Measurements from ENCODE around the gene TASP1.

Gene TASP1

GRCh38 chr20:13524339-13524738, 114.4 kb downstream of the TASP1 start:
- Histone ChIP-seq H3K9me3 (replicated peaks; ENCODE audit: low read length) (no peaks in the 10 kb centered on the region), H3K4me3 (ENCODE audit: low read length) (no peak overlapping the region), H3K9ac (ENCODE audit: low read depth, low read length) (no peak overlapping the region), H3K4me2 (ENCODE audit: low read length) (no peak overlapping the region), H3K36me3 (ENCODE audit: insufficient read depth, low read length) (no peaks in the 10 kb centered on the region), H3K4me1 (ENCODE audit: control insufficient read depth, insufficient read depth, low read length) (peaks cover 13% of the 10 kb centered on the region), H3K27me3 (ENCODE audit: control insufficient read depth, insufficient read depth, low read length) (no peaks in the 10 kb centered on the region)

GRCh38 chr20:13517831-13518230, 120.9 kb downstream of the TASP1 start:
- H3K9ac ChIP-seq (ENCODE audit: low read depth, low read length) = no peak overlapping the region
- H3K36me3 ChIP-seq (ENCODE audit: insufficient read depth, low read length) = no peaks in the 10 kb centered on the region

GRCh38 chr20:13515796-13516558, 122.8 kb downstream of the TASP1 start:
- no peak overlapping the region for H3K4me2 ChIP-seq (ENCODE audit: low read length)
- H3K4me3 ChIP-seq (ENCODE audit: low read length) = no peak overlapping the region
- no peaks in the 10 kb centered on the region for H3K9me3 ChIP-seq (replicated peaks; ENCODE audit: low read length)
- no peaks in the 10 kb centered on the region for H3K27me3 ChIP-seq (ENCODE audit: control insufficient read depth, insufficient read depth, low read length)
- H3K36me3 ChIP-seq (ENCODE audit: insufficient read depth, low read length) = no peaks in the 10 kb centered on the region
- no peak overlapping the region for H3K9ac ChIP-seq (ENCODE audit: low read depth, low read length)
- H3K4me1 ChIP-seq (ENCODE audit: control insufficient read depth, insufficient read depth, low read length) = no peaks in the 10 kb centered on the region

More at GRCh38 chr20:13517831-13518230, 120.9 kb downstream of the TASP1 start:
- no peaks in the 10 kb centered on the region for H3K27me3 ChIP-seq (ENCODE audit: control insufficient read depth, insufficient read depth, low read length)
- no peak overlapping the region for H3K4me3 ChIP-seq (ENCODE audit: low read length)
- no peaks in the 10 kb centered on the region for H3K9me3 ChIP-seq (replicated peaks; ENCODE audit: low read length)
- no peak overlapping the region for H3K4me2 ChIP-seq (ENCODE audit: low read length)
- no peaks in the 10 kb centered on the region for H3K4me1 ChIP-seq (ENCODE audit: control insufficient read depth, insufficient read depth, low read length)

- no peaks in the 10 kb centered on the region for H3K27me3 ChIP-seq (ENCODE audit: control insufficient read depth, insufficient read depth, low read length)
Measured at GRCh38 chr20:13515291-13515690, 123.4 kb downstream of the TASP1 start.

GRCh38 chr20:13510837-13511488, 127.8 kb downstream of the TASP1 start:
- H3K36me3 ChIP-seq (ENCODE audit: insufficient read depth, low read length) = no peaks in the 10 kb centered on the region
- no peaks in the 10 kb centered on the region for H3K27me3 ChIP-seq (ENCODE audit: control insufficient read depth, insufficient read depth, low read length)
- no peak overlapping the region for H3K9ac ChIP-seq (ENCODE audit: low read depth, low read length)
- H3K4me1 ChIP-seq (ENCODE audit: control insufficient read depth, insufficient read depth, low read length) = no peaks in the 10 kb centered on the region
- H3K9me3 ChIP-seq (replicated peaks; ENCODE audit: low read length) = no peaks in the 10 kb centered on the region
- no peak overlapping the region for H3K4me2 ChIP-seq (ENCODE audit: low read length)
- H3K4me3 ChIP-seq (ENCODE audit: low read length) = no peak overlapping the region

More at GRCh38 chr20:13515291-13515690, 123.4 kb downstream of the TASP1 start:
- no peak overlapping the region for H3K4me2 ChIP-seq (ENCODE audit: low read length)
- H3K9me3 ChIP-seq (replicated peaks; ENCODE audit: low read length) = no peaks in the 10 kb centered on the region
- H3K4me1 ChIP-seq (ENCODE audit: control insufficient read depth, insufficient read depth, low read length) = no peaks in the 10 kb centered on the region
- H3K9ac ChIP-seq (ENCODE audit: low read depth, low read length) = no peak overlapping the region
- no peaks in the 10 kb centered on the region for H3K36me3 ChIP-seq (ENCODE audit: insufficient read depth, low read length)
- H3K4me3 ChIP-seq (ENCODE audit: low read length) = no peak overlapping the region

- H3K36me3 ChIP-seq (ENCODE audit: insufficient read depth, low read length) = no peaks in the 10 kb centered on the region
- no peak overlapping the region for H3K4me2 ChIP-seq (ENCODE audit: low read length)
- no peaks in the 10 kb centered on the region for H3K4me1 ChIP-seq (ENCODE audit: control insufficient read depth, insufficient read depth, low read length)
- H3K4me3 ChIP-seq (ENCODE audit: low read length) = no peak overlapping the region
- H3K27me3 ChIP-seq (ENCODE audit: control insufficient read depth, insufficient read depth, low read length) = no peaks in the 10 kb centered on the region
- no peak overlapping the region for H3K9ac ChIP-seq (ENCODE audit: low read depth, low read length)
- no peaks in the 10 kb centered on the region for H3K9me3 ChIP-seq (replicated peaks; ENCODE audit: low read length)
Measured at GRCh38 chr20:13507646-13508045, 131.1 kb downstream of the TASP1 start.

- no peaks in the 10 kb centered on the region for H3K9me3 ChIP-seq (replicated peaks; ENCODE audit: low read length)
- H3K27me3 ChIP-seq (ENCODE audit: control insufficient read depth, insufficient read depth, low read length) = no peaks in the 10 kb centered on the region
- no peak overlapping the region for H3K4me2 ChIP-seq (ENCODE audit: low read length)
- no peak overlapping the region for H3K9ac ChIP-seq (ENCODE audit: low read depth, low read length)
- no peaks in the 10 kb centered on the region for H3K36me3 ChIP-seq (ENCODE audit: insufficient read depth, low read length)
- H3K4me1 ChIP-seq (ENCODE audit: control insufficient read depth, insufficient read depth, low read length) = no peaks in the 10 kb centered on the region
- H3K4me3 ChIP-seq (ENCODE audit: low read length) = no peak overlapping the region
Measured at GRCh38 chr20:13501500-13501899, 137.2 kb downstream of the TASP1 start.

- Histone ChIP-seq H3K9me3 (replicated peaks; ENCODE audit: low read length) (no peaks in the 10 kb centered on the region), H3K4me1 (ENCODE audit: control insufficient read depth, insufficient read depth, low read length) (peaks cover 19% of the 10 kb centered on the region), H3K36me3 (ENCODE audit: insufficient read depth, low read length) (no peaks in the 10 kb centered on the region), H3K4me3 (ENCODE audit: low read length) (no peak overlapping the region), H3K4me2 (ENCODE audit: low read length) (no peak overlapping the region), H3K27me3 (ENCODE audit: control insufficient read depth, insufficient read depth, low read length) (no peaks in the 10 kb centered on the region), H3K9ac (ENCODE audit: low read depth, low read length) (no peak overlapping the region)
Measured at GRCh38 chr20:13494019-13494418, 144.7 kb downstream of the TASP1 start.

- H3K36me3 ChIP-seq (ENCODE audit: insufficient read depth, low read length) = no peaks in the 10 kb centered on the region
Measured at GRCh38 chr20:13493143-13493542, 145.6 kb downstream of the TASP1 start.

GRCh38 chr20:13492001-13492481, 146.7 kb downstream of the TASP1 start:
- Histone ChIP-seq H3K4me1 (ENCODE audit: control insufficient read depth, insufficient read depth, low read length) (peaks cover 19% of the 10 kb centered on the region), H3K27me3 (ENCODE audit: control insufficient read depth, insufficient read depth, low read length) (no peaks in the 10 kb centered on the region), H3K9me3 (replicated peaks; ENCODE audit: low read length) (no peaks in the 10 kb centered on the region), H3K4me2 (ENCODE audit: low read length) (peak overlapping the region; percentile 37), H3K9ac (ENCODE audit: low read depth, low read length) (peak overlapping the region; percentile 15), H3K36me3 (ENCODE audit: insufficient read depth, low read length) (no peaks in the 10 kb centered on the region), H3K4me3 (ENCODE audit: low read length) (no peak overlapping the region)

More at GRCh38 chr20:13493143-13493542, 145.6 kb downstream of the TASP1 start:
- Histone ChIP-seq H3K27me3 (ENCODE audit: control insufficient read depth, insufficient read depth, low read length) (no peaks in the 10 kb centered on the region), H3K4me2 (ENCODE audit: low read length) (no peak overlapping the region), H3K9ac (ENCODE audit: low read depth, low read length) (no peak overlapping the region), H3K9me3 (replicated peaks; ENCODE audit: low read length) (no peaks in the 10 kb centered on the region), H3K4me3 (ENCODE audit: low read length) (no peak overlapping the region), H3K4me1 (ENCODE audit: control insufficient read depth, insufficient read depth, low read length) (peaks cover 19% of the 10 kb centered on the region)

- Histone ChIP-seq H3K9ac (ENCODE audit: low read depth, low read length) (no peak overlapping the region), H3K4me3 (ENCODE audit: low read length) (no peak overlapping the region), H3K4me1 (ENCODE audit: control insufficient read depth, insufficient read depth, low read length) (peaks cover 9% of the 10 kb centered on the region), H3K36me3 (ENCODE audit: insufficient read depth, low read length) (no peaks in the 10 kb centered on the region), H3K27me3 (ENCODE audit: control insufficient read depth, insufficient read depth, low read length) (no peaks in the 10 kb centered on the region), H3K4me2 (ENCODE audit: low read length) (no peak overlapping the region), H3K9me3 (replicated peaks; ENCODE audit: low read length) (no peaks in the 10 kb centered on the region)
Measured at GRCh38 chr20:13487202-13487601, 151.5 kb downstream of the TASP1 start.
